HG02885 (cell line): ENCODE measurements around the gene MRPL38.

Experiments
- ATAC-seq: cut with Tn5 transposase; IDR thresholded peaks from one replicate; pipeline ENCODE4 v1.9.1; 2021; ENCODE audit warnings: mild to moderate bottlenecking; ENCODE audit not compliant: unreplicated experiment, poor library complexity

The MRPL38 gene

GRCh38 chr17:75920045-75920560 lies 15.4 kb upstream of the MRPL38 start:
- ATAC-seq, result no peak

- no peak for ATAC-seq
These were observed 14.9 kb upstream of the MRPL38 start for GRCh38 chr17:75919611-75920010.

DNA sequence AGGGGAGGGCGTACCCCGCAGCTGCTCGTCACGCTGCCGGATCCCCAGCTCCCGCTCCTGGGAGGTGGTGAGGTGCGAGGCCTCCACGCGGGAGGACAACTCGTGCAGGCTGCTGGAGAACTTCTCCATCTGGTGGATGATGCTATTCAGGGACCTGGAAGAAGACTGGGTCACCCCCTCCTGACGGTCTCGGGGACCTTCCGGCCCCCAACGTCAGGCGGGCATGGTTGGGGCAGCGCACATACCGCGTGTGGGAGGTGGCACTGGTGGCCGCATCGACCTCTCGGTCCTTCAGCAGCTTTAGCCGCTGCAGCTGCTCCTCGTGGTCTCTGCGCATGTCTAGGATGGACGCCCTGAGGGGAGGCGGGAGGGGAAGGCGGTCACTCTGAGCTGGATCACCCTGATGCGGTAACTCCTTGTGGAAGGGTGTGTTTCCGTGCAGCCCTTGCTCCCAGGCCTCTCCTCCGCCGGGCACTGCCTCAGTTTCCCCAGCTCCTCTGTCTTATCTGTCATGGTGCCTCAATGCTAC lies 13.3 kb upstream of the MRPL38 start:
- no peak for ATAC-seq

GRCh38 chr17:75917141-75917916 lies 12.6 kb upstream of the MRPL38 start:
- ATAC-seq, result no peak

DNA sequence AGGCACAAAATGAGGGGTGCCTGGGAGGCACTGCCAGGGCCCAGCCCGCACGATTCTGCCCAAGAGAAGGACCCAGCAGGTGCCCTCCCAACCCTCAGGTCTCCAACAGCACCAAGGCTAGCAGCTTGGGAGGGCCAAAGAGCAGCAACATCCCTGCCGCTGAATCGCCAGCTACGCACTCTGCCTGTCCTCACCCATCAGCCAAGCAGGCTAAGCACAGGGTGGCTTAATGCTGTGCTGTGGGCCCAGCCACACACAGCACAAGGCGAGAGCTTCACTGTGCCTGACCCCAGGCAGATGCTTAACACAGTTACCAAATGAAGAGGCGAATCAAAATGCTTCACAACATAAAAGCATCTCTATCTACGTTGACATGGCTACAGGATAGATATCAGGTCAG lies 10.6 kb upstream of the MRPL38 start:
- ATAC-seq, result no peak

DNA sequence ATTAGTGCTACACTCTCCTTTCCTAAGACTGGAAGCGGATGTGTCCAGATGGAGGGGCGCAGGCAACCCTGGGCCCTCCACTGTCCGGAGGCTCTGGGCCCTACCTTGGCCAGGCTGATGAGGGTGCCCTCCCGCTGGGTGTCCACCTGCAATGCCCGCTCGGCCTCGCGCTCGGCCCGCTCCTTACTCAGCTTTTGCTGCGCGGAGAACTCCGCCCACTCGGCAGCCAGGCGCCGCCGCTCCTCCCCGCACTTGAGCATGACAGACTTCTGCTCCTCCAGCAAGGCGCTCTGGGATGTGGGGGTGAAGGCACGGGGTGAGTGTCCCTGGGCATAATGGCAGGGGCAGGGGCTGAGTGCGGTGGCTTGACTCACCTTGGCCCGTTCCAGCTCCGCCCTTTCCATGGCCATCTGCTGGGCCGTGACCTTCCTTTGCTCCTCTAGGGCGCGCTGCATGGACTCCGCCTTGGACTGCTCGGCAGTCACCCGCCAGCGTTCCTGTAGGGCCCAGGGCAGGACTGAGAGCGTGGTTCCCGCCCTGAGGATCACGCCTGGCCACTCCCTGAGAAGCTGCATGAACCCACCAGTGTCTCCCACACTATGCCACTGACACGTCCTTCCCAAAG lies 10.1 kb upstream of the MRPL38 start:
- no peak for ATAC-seq

- ATAC-seq, result no peak
These were observed 9.0 kb upstream of the MRPL38 start for GRCh38 chr17:75913537-75914210.

- no peak for ATAC-seq
These were observed 6.0 kb upstream of the MRPL38 start for GRCh38 chr17:75910699-75911098.

GRCh38 chr17:75909812-75910274 lies 5.2 kb upstream of the MRPL38 start:
- ATAC-seq, result no peak

GRCh38 chr17:75909051-75909811 lies 4.5 kb upstream of the MRPL38 start:
- no peak for ATAC-seq

DNA sequence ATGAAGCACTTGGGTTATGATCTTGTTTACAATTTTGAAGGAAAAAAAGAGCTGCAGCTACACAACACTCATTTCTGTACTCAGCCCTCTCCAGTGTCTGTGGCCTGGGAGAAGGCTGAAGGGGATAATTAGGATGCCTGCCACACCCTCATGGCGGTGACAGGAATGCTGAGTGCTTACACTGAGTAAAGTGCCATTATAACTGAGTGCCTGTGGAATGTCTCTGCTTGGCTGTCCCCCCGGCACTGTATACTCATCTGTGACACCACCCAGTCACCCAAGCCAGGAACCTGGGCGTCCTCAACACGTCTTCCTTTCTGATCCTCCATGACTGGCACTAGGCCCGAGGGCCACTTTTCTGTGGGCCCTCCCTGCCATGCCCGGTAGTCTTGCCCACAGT lies 3.5 kb upstream of the MRPL38 start:
- ATAC-seq, result no peak

DNA sequence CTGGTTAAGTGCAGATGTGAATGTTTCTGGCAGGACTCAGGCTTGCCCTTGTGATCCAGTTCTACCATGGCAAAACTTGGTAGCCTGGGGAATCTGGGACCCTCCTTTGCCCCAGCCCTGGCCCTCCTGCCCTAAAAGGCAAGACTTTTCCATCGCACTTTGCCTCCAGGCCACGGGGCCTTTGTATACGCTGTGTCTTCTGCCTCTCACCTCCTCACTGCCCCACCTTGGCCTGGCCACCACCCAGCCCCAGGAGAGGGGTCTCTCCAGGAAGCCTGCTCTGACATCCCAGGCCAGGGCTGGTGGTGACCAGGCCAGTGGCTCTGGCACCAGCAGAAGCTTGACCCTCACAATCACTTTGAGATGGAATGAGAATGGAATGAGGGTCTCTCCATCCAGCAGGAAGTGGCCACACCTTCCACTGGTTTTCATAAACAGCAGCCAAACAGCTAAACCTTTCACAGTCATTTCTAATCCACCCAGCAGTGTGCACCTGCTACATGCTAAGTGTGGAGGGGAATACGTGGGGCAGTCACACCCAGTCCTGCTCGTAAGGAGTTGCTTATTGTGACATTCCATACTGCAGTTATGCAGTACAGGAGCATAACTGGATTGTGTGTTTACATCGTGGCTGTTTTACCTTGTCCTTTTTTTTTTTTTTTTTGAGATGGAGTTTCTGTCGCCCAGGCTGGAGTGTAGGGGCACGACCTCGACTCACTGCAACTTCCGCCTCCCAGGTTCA lies 1.6 kb upstream of the MRPL38 start:
- ATAC-seq, result no peak

- no peak for ATAC-seq
These were observed 2.3 kb downstream of the MRPL38 start for GRCh38 chr17:75902406-75902805.

- ATAC-seq, result no peak
These were observed 3.0 kb downstream of the MRPL38 start for GRCh38 chr17:75901727-75902126.

- no peak for ATAC-seq
These were observed 3.8 kb downstream of the MRPL38 start for GRCh38 chr17:75900691-75901533.

GRCh38 chr17:75899767-75900468 lies 4.8 kb downstream of the MRPL38 start:
- no peak for ATAC-seq

- ATAC-seq, result no peak
These were observed 5.3 kb downstream of the MRPL38 start for GRCh38 chr17:75899353-75899752.

DNA sequence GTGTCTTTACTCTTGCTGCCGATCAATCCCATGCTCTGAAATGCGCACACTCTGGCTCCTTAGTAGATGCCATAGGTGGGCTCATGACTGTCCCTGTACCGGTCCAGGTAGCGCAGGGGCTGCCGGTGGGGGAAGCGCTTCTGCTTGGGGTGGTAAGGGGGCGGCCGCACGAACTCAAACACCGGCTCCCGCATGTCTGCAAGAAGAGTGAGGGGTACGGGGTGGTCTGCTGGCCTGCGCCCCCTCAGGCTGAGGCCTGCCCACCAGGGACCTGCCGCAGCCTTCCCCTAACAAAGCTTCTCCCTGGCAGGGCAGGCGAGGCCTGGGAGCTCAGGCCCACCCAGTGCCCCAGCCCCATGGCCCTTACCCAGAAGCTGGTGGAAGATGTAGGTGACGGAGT lies 5.9 kb downstream of the MRPL38 start:
- no peak for ATAC-seq
